ENCODE data around the gene TMEM52B. TPM values are rescaled to one million over a fixed set of nuclear protein-coding genes. Genes with fewer than 3 reads are reported as not detected.

Gene TMEM52B
- not detected in 2 replicates for total RNA-seq

- Histone ChIP-seq H3K4me1 (ENCODE audit: insufficient read depth, low read length) (peaks cover 12% of the 10 kb centered on the region), H2AFZ (ENCODE audit: low read length) (no peak within 1 kb of the TSS), H3K4me2 (ENCODE audit: insufficient read depth, low read length) (no peak within 1 kb of the TSS), H4K20me1 (ENCODE audit: insufficient read depth, low read length) (no peaks in the 10 kb centered on the region), H3K36me3 (ENCODE audit: insufficient read depth, low read length) (no peaks in the 10 kb centered on the region), H3K79me2 (ENCODE audit: insufficient read depth, low read length) (no peaks in the 10 kb centered on the region), H3K9me3 (ENCODE audit: low read depth, low read length) (no peaks in the 10 kb centered on the region), H3K27ac (ENCODE audit: low read depth, low read length) (no peak within 1 kb of the TSS), H3K27me3 (ENCODE audit: insufficient read depth, low read length) (peaks cover 3% of the 10 kb centered on the region), H3K4me3 (ENCODE audit: insufficient read depth, low read length) (no peak within 1 kb of the TSS)
- DNase-seq (ENCODE audit: insufficient read length, low spot score, missing footprints), result no peak
- TF ChIP-seq CTCF (IDR thresholded peaks at IDR 0.05; ENCODE audit: extremely low read depth, low read depth, low read length), result no peak
These were observed at the start of gene TMEM52B for GRCh38 chr12:10178821-10179220. Gene TMEM52B, plus strand, starts transcription at chr12:10179032. Its CDS starts 543 bp downstream, at chr12:10179575.

GRCh38 chr12:10130042-10130441 is 48.8 kb upstream of the TMEM52B start, which contains the start of gene CLEC7A:
Gene CLEC7A, minus strand, starts transcription at chr12:10130199. Its CDS starts 117 bp downstream, at chr12:10130082.
- Histone ChIP-seq H3K4me1 (ENCODE audit: insufficient read depth, low read length) (no peaks in the 10 kb centered on the region), H4K20me1 (ENCODE audit: insufficient read depth, low read length) (no peaks in the 10 kb centered on the region), H3K79me2 (ENCODE audit: insufficient read depth, low read length) (no peaks in the 10 kb centered on the region), H3K27me3 (ENCODE audit: insufficient read depth, low read length) (no peaks in the 10 kb centered on the region), H3K4me3 (ENCODE audit: insufficient read depth, low read length) (no peak within 1 kb of the TSS), H3K4me2 (ENCODE audit: insufficient read depth, low read length) (no peak within 1 kb of the TSS), H3K9me3 (ENCODE audit: low read depth, low read length) (no peaks in the 10 kb centered on the region), H3K36me3 (ENCODE audit: insufficient read depth, low read length) (no peaks in the 10 kb centered on the region), H2AFZ (ENCODE audit: low read length) (no peak within 1 kb of the TSS), H3K27ac (ENCODE audit: low read depth, low read length) (no peak within 1 kb of the TSS)
- DNase-seq (ENCODE audit: insufficient read length, low spot score, missing footprints), result no peak
- no peak for TF ChIP-seq CTCF (IDR thresholded peaks at IDR 0.05; ENCODE audit: extremely low read depth, low read depth, low read length)

- Histone ChIP-seq H3K36me3 (ENCODE audit: insufficient read depth, low read length) (no peaks in the 10 kb centered on the region), H3K9me3 (ENCODE audit: low read depth, low read length) (no peaks in the 10 kb centered on the region), H4K20me1 (ENCODE audit: insufficient read depth, low read length) (no peaks in the 10 kb centered on the region), H3K4me1 (ENCODE audit: insufficient read depth, low read length) (no peaks in the 10 kb centered on the region), H3K79me2 (ENCODE audit: insufficient read depth, low read length) (no peaks in the 10 kb centered on the region), H3K27me3 (ENCODE audit: insufficient read depth, low read length) (no peaks in the 10 kb centered on the region), H2AFZ (ENCODE audit: low read length) (no peak overlapping the region), H3K4me3 (ENCODE audit: insufficient read depth, low read length) (no peak overlapping the region), H3K4me2 (ENCODE audit: insufficient read depth, low read length) (no peak overlapping the region), H3K27ac (ENCODE audit: low read depth, low read length) (no peak overlapping the region)
- TF ChIP-seq CTCF (IDR thresholded peaks at IDR 0.05; ENCODE audit: extremely low read depth, low read depth, low read length), result no peak
- DNase-seq (ENCODE audit: insufficient read length, low spot score, missing footprints), result no peak
These were observed 47.6 kb upstream of the TMEM52B start for GRCh38 chr12:10131111-10131690.

- TF ChIP-seq CTCF (IDR thresholded peaks at IDR 0.05; ENCODE audit: extremely low read depth, low read depth, low read length), result no peak
- no peak overlapping the region for H2AFZ ChIP-seq (ENCODE audit: low read length)
- H3K27me3 ChIP-seq (ENCODE audit: insufficient read depth, low read length), result no peaks in the 10 kb centered on the region
- H3K79me2 ChIP-seq (ENCODE audit: insufficient read depth, low read length), result no peaks in the 10 kb centered on the region
- no peaks in the 10 kb centered on the region for H3K9me3 ChIP-seq (ENCODE audit: low read depth, low read length)
- no peak for DNase-seq (ENCODE audit: insufficient read length, low spot score, missing footprints)
- H3K36me3 ChIP-seq (ENCODE audit: insufficient read depth, low read length), result no peaks in the 10 kb centered on the region
- no peak overlapping the region for H3K4me3 ChIP-seq (ENCODE audit: insufficient read depth, low read length)
- no peak overlapping the region for H3K4me2 ChIP-seq (ENCODE audit: insufficient read depth, low read length)
- no peak overlapping the region for H3K27ac ChIP-seq (ENCODE audit: low read depth, low read length)
- H4K20me1 ChIP-seq (ENCODE audit: insufficient read depth, low read length), result no peaks in the 10 kb centered on the region
- H3K4me1 ChIP-seq (ENCODE audit: insufficient read depth, low read length), result no peaks in the 10 kb centered on the region
These were observed 45.9 kb upstream of the TMEM52B start for GRCh38 chr12:10132850-10133370.
